GM21528 (cell line): ENCODE data around the gene FANCE.
"Not testable (repeated sequence)": the region's sequence is repeated elsewhere in the genome, so short reads cannot be mapped to it uniquely, and the experiment has no call there.

Experiments
- ATAC-seq: cut with Tn5 transposase; IDR thresholded peaks from one replicate; pipeline ENCODE4 v1.9.1; 2021; ENCODE audit warnings: mild to moderate bottlenecking, moderate library complexity; ENCODE audit not compliant: unreplicated experiment, low FRiP score

Gene FANCE

GRCh38 chr6:35429463-35429862 lies 22.7 kb upstream of the FANCE start:
- no peak for ATAC-seq

- ATAC-seq, result no peak
These were observed 19.8 kb upstream of the FANCE start for GRCh38 chr6:35432291-35432690.

GRCh38 chr6:35432702-35433101 lies 19.4 kb upstream of the FANCE start:
- not testable (repeated sequence) for ATAC-seq

- ATAC-seq, result no peak
These were observed 16.9 kb upstream of the FANCE start for GRCh38 chr6:35435074-35435837.

- no peak for ATAC-seq
These were observed 15.9 kb upstream of the FANCE start for GRCh38 chr6:35436071-35436857.

GRCh38 chr6:35438378-35439065 lies 13.6 kb upstream of the FANCE start:
- ATAC-seq, result not testable (repeated sequence)

GRCh38 chr6:35439308-35439707 lies 12.8 kb upstream of the FANCE start:
- no peak for ATAC-seq

GRCh38 chr6:35441205-35441604 lies 10.9 kb upstream of the FANCE start:
- ATAC-seq, result no peak

- no peak for ATAC-seq
These were observed 10.5 kb upstream of the FANCE start for GRCh38 chr6:35441642-35442041.

- ATAC-seq, result no peak
These were observed 9.4 kb upstream of the FANCE start for GRCh38 chr6:35442693-35443092.

GRCh38 chr6:35443341-35444030 lies 8.7 kb upstream of the FANCE start:
- no peak for ATAC-seq

GRCh38 chr6:35445691-35446090 lies 6.4 kb upstream of the FANCE start:
- no peak for ATAC-seq

- no peak for ATAC-seq
These were observed 3.9 kb upstream of the FANCE start for GRCh38 chr6:35448191-35448590.

- ATAC-seq, result no peak
These were observed 2.8 kb upstream of the FANCE start for GRCh38 chr6:35449287-35449881.

- no peak for ATAC-seq
These were observed 570 bp upstream of the FANCE start for GRCh38 chr6:35451354-35452182.

GRCh38 chr6:35453236-35453635 lies 1.1 kb downstream of the FANCE start:
- no peak for ATAC-seq

GRCh38 chr6:35454391-35455110 lies 2.4 kb downstream of the FANCE start:
- no peak for ATAC-seq

- no peak for ATAC-seq
These were observed 5.8 kb downstream of the FANCE start for GRCh38 chr6:35457907-35458306.

GRCh38 chr6:35461270-35461669 lies 9.1 kb downstream of the FANCE start:
- ATAC-seq, result no peak
